Suprapubic skin (tissue), 2 donors: Measurements from ENCODE around the gene THEM5.

Experiments
- EP300 ChIP-seq: sonication (generic); formaldehyde crosslinking; IDR thresholded peaks from one replicate; pipeline ENCODE4 v1.6.1; 2017; ENCODE audit warnings: antibody characterized with exemption
- POLR2A ChIP-seq, 2 donors: fragments of 450-650 bp; IDR thresholded peaks; one replicate each; pipeline ENCODE4 v1.6.1; 2017; ENCODE audit warnings: antibody characterized with exemption in 2 of 2, mild to moderate bottlenecking in 2 of 2, moderate library complexity in 2 of 2

DNA sequence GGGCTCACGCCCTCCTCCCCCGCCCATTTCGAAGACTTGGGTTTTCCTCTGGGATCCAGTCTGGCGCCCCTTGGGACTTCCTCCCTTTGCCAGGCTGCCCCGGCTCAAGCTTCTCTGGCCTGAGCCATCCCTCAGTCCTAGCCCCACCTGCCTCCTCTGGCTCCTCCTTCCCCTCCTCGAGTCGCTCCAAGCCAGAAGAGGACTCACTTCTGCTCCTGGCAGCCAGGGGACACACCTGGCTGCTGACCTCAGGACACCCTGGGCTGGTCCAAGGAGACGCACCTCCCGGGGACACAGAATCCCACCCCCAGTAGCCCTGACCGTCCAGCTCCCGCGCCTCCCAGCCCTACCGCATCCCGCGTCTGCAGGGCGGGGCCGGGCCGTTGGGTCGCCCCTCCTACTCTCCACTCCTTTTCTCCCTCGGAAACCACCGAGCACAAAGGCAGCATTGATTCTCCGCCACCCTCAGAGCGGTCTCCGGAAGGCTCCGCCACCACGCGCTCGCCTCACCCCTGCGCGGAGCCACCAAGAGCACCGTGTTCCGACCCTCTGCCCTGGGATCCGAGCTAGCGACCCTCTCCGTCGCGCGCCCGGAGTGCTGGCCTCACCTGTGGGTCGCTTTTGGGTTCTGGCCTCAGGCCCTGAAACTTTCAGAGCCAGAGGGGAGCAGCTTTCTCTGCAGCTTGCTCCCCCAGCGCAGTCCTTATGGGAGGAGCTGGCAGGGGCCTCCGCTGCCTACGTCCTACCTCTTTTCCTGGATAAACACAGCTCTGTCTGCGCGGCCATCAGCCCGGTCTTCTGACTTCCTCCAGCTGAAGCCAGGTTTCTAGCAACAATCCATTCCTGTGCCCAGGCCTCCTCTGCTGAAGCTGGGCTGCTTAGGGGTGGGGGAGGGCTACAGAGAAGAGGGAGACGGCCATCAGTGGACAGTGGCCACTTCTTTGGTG is 13.8 kb downstream of the THEM5 start, which contains the start of gene C2CD4D:
- TF ChIP-seq POLR2A (IDR thresholded peaks at IDR 0.05) (peak in 1 of 2 donors; percentile 23), EP300 (no peak)
